ENCODE measurements around the gene ITGB1. TPM values are rescaled to one million over a fixed set of nuclear protein-coding genes. Genes with fewer than 3 reads are reported as not detected.
"Not testable (repeated sequence)": the region's sequence is repeated elsewhere in the genome, so short reads cannot be mapped to it uniquely, and the experiment has no call there.

The ITGB1 gene
- total RNA-seq, 3 donors from 2014 or later (not counting 1 experiment from before 2014, with no cell fraction given), result 175 to 280 (median 202) TPM

GRCh38 chr10:32980242-32980557 lies 22.2 kb upstream of the ITGB1 start:
- intact Hi-C loops (cut with micrococcal nuclease), result loop anchor here (1.0 to 5.0 kb wide), 4 partner anchors 24 to 132 kb away; no protein-coding TSS in a partner anchor
- peak overlapping the region; percentile 63 for H3K4me3 ChIP-seq (ENCODE audit: low read length)
- H3K36me3 ChIP-seq (ENCODE audit: control insufficient read depth, insufficient read depth, low read length), result no peaks in the 10 kb centered on the region
- no peaks in the 10 kb centered on the region for H3K9me3 ChIP-seq (ENCODE audit: control insufficient read depth, insufficient read depth, low read length)
- H3K9me3 Mint-ChIP-seq, result no peaks in the 10 kb centered on the region
- 0% methylated on average over 6 of the region's 6 CpGs for WGBS (ENCODE audit: insufficient coverage)
- H3K27me3 ChIP-seq (ENCODE audit: control insufficient read depth, insufficient read depth, low read length), result no peaks in the 10 kb centered on the region
- ATAC-seq, result no peak
- peaks cover 40% of the 10 kb centered on the region in 2 donors for H3K4me1 Mint-ChIP-seq
- H3K27me3 Mint-ChIP-seq (ENCODE audit: low read depth in 2 of 2), result no peaks in the 10 kb centered on the region
- no peaks in the 10 kb centered on the region for H3K36me3 Mint-ChIP-seq
- peak overlapping the region; percentile 98 to 99 for H3K27ac Mint-ChIP-seq
- peak overlapping the region; percentile 91 for H3K27ac ChIP-seq (ENCODE audit: low read length)
- DNase-seq, result no peak
- peaks cover 47% of the 10 kb centered on the region for H3K4me1 ChIP-seq (ENCODE audit: control insufficient read depth, insufficient read depth, low read length)
- TF ChIP-seq CTCF (IDR thresholded peaks at IDR 0.05), result no peak
- H3K4me3 Mint-ChIP-seq, result peak overlapping the region; percentile 95

GRCh38 chr10:32979719-32980118 lies 21.7 kb upstream of the ITGB1 start:
- intact Hi-C loops (cut with micrococcal nuclease), result loop anchor here (1.0 to 5.0 kb wide), 4 partner anchors 23 to 133 kb away; no protein-coding TSS in a partner anchor
- H3K4me1 ChIP-seq (ENCODE audit: control insufficient read depth, insufficient read depth, low read length), result peaks cover 46% of the 10 kb centered on the region
- peak overlapping the region in 1 of 2 donors; percentile 98 for H3K27ac Mint-ChIP-seq
- not testable (repeated sequence) for DNase-seq; H3K4me3 ChIP-seq (ENCODE audit: low read length); H3K36me3 ChIP-seq (ENCODE audit: control insufficient read depth, insufficient read depth, low read length); H3K9me3 ChIP-seq (ENCODE audit: control insufficient read depth, insufficient read depth, low read length); ATAC-seq; H3K27me3 Mint-ChIP-seq (ENCODE audit: low read depth in 2 of 2); H3K36me3 Mint-ChIP-seq; H3K27me3 ChIP-seq (ENCODE audit: control insufficient read depth, insufficient read depth, low read length); H3K9me3 Mint-ChIP-seq
- H3K27ac ChIP-seq (ENCODE audit: low read length), result peak overlapping the region; percentile 91
- H3K4me3 Mint-ChIP-seq, result peak overlapping the region; percentile 28
- H3K4me1 Mint-ChIP-seq, result peaks cover 38 to 40% of the 10 kb centered on the region in 2 donors
- WGBS (ENCODE audit: insufficient coverage), result over 99% methylated on average over 12 of the region's 14 CpGs

- intact Hi-C loops (cut with micrococcal nuclease), result no loop called here
- Histone ChIP-seq H3K27ac (ENCODE audit: low read length) (no peak overlapping the region), H3K4me3 (ENCODE audit: low read length) (no peak overlapping the region), H3K4me1 (ENCODE audit: control insufficient read depth, insufficient read depth, low read length) (peaks cover 39% of the 10 kb centered on the region), H3K9me3 (ENCODE audit: control insufficient read depth, insufficient read depth, low read length) (no peaks in the 10 kb centered on the region), H3K27me3 (ENCODE audit: control insufficient read depth, insufficient read depth, low read length) (no peaks in the 10 kb centered on the region), H3K36me3 (ENCODE audit: control insufficient read depth, insufficient read depth, low read length) (no peaks in the 10 kb centered on the region)
- no peak for DNase-seq
- H3K9me3 Mint-ChIP-seq, result no peaks in the 10 kb centered on the region
- no peak for ATAC-seq
- H3K27me3 Mint-ChIP-seq (ENCODE audit: low read depth in 2 of 2), result no peaks in the 10 kb centered on the region
- TF ChIP-seq CTCF (IDR thresholded peaks at IDR 0.05), result no peak
- WGBS (ENCODE audit: insufficient coverage), result 100% methylated on average over 3 of the region's 3 CpGs
- no peak overlapping the region for H3K4me3 Mint-ChIP-seq
- H3K4me1 Mint-ChIP-seq, result peaks cover 38 to 39% of the 10 kb centered on the region in 2 donors
- H3K36me3 Mint-ChIP-seq, result no peaks in the 10 kb centered on the region
- H3K27ac Mint-ChIP-seq, result peak overlapping the region in 1 of 2 donors; percentile 98
Observed at GRCh38 chr10:32979041-32979440, 21.0 kb upstream of the ITGB1 start.

GRCh38 chr10:32977846-32978809 lies 20.1 kb upstream of the ITGB1 start:
- H3K9me3 Mint-ChIP-seq; ATAC-seq; H3K36me3 Mint-ChIP-seq; H3K27ac Mint-ChIP-seq; DNase-seq; intact Hi-C loops (cut with micrococcal nuclease); H3K4me3 ChIP-seq (ENCODE audit: low read length); H3K9me3 ChIP-seq (ENCODE audit: control insufficient read depth, insufficient read depth, low read length); H3K27me3 ChIP-seq (ENCODE audit: control insufficient read depth, insufficient read depth, low read length); H3K27ac ChIP-seq (ENCODE audit: low read length); H3K27me3 Mint-ChIP-seq (ENCODE audit: low read depth in 2 of 2); H3K36me3 ChIP-seq (ENCODE audit: control insufficient read depth, insufficient read depth, low read length); H3K4me3 Mint-ChIP-seq: not testable (repeated sequence)
- peaks cover 30% of the 10 kb centered on the region in 2 donors for H3K4me1 Mint-ChIP-seq
- 100% methylated on average over 1 of the region's 4 CpGs for WGBS (ENCODE audit: insufficient coverage)
- H3K4me1 ChIP-seq (ENCODE audit: control insufficient read depth, insufficient read depth, low read length), result peaks cover 31% of the 10 kb centered on the region
